Thoracic aorta (tissue), 2 donors: ENCODE results near the gene RPL13A. TPM values are rescaled to one million over a fixed set of nuclear protein-coding genes. Genes with fewer than 3 reads are reported as not detected.

Experiments used
- ATAC-seq: fragments of 150-250 bp; one replicate; pipeline ENCODE4 v1.8.0; 2017; ENCODE audit warnings: low read depth; ENCODE audit not compliant: insufficient number of reproducible peaks, low FRiP score
- DNase-seq: peaks from one replicate; pipeline ENCODE4 v3.0.0-alpha.2; 2020; ENCODE audit warnings: low spot score
- H3K27ac ChIP-seq, 2 donors: fragments of 200-600 bp; sonication (generic); 1 replicate in 1 of 2; 2 replicates in 1 of 2; pipeline ENCODE4 v1.5.1; 2016; ENCODE audit warnings: mild to moderate bottlenecking in 2 of 2, moderate library complexity in 2 of 2
- H3K27me3 ChIP-seq: fragments of 200-600 bp; sonication (generic); replicated peaks from 2 replicates; pipeline ENCODE4 v1.6.0; 2016; ENCODE audit warnings: mild to moderate bottlenecking; ENCODE audit not compliant: insufficient read depth
- H3K36me3 ChIP-seq: fragments of 200-600 bp; sonication (generic); one replicate; pipeline ENCODE4 v1.5.1; 2016
- H3K4me1 ChIP-seq, 2 donors: fragments of 200-600 bp; sonication (generic); 1 replicate in 1 of 2; 2 replicates in 1 of 2; pipeline versions ENCODE4 v1.5.1 to v1.6.0; 2016; ENCODE audit warnings: low read depth in 2 of 2, mild to moderate bottlenecking in 1 of 2; ENCODE audit not compliant: control insufficient read depth in 1 of 2
- H3K4me3 ChIP-seq: fragments of 200-600 bp; sonication (generic); 2 replicates; pipeline ENCODE4 v1.5.1; 2016; ENCODE audit warnings: mild to moderate bottlenecking
- H3K9me3 ChIP-seq: fragments of 200-600 bp; sonication (generic); 2 replicates; pipeline ENCODE4 v1.5.1; 2016
- total RNA-seq, 2 donors: library from RNA; depleted of rRNA; stranded (reverse); fragments of >200 nt; gene quantifications; one replicate each; pipeline versions ENCODE4 v1.1.0 to v1.2.3, GENCODE V29; 2016
- TF ChIP-seq, protein P1 (sequence below): fragments of 200-600 bp; sonication (generic); IDR thresholded peaks from one replicate; pipeline ENCODE4 v1.5.1; 2019; ENCODE audit warnings: antibody characterized with exemption

Gene RPL13A
- total RNA-seq, 2 donors from 2014 or later: 996 to 1,451 TPM

DNA sequence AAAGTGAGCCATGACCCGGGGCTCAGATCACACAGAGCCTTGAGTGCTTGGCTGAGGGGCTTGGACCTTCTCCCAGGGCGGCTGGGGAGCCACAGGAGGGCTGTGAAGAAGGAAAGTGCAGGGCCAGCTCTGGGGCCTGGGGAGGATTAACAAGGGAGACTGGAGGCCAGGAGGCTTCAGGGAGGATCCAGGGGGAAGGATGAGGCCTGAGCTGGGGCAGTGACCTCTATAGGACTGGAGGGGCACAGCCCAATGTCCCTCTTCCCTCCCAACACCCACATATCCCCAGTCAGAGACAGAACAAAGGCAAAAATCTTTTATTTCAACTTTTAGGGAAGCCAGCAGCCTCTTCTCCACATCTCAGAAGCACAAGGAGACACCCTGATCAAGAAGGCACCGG is 41.4 kb upstream of the RPL13A start:
- H3K9me3 ChIP-seq: no peaks in the 10 kb centered on the region
- no peak overlapping the region for H3K27ac ChIP-seq
- H3K4me1 ChIP-seq: peaks cover 8 to 12% of the 10 kb centered on the region in 2 donors
- TF ChIP-seq, protein P1, sequence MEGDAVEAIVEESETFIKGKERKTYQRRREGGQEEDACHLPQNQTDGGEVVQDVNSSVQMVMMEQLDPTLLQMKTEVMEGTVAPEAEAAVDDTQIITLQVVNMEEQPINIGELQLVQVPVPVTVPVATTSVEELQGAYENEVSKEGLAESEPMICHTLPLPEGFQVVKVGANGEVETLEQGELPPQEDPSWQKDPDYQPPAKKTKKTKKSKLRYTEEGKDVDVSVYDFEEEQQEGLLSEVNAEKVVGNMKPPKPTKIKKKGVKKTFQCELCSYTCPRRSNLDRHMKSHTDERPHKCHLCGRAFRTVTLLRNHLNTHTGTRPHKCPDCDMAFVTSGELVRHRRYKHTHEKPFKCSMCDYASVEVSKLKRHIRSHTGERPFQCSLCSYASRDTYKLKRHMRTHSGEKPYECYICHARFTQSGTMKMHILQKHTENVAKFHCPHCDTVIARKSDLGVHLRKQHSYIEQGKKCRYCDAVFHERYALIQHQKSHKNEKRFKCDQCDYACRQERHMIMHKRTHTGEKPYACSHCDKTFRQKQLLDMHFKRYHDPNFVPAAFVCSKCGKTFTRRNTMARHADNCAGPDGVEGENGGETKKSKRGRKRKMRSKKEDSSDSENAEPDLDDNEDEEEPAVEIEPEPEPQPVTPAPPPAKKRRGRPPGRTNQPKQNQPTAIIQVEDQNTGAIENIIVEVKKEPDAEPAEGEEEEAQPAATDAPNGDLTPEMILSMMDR: no peak
- DNase-seq (no peak), ATAC-seq (no peak)
- H3K4me3 ChIP-seq: no peak overlapping the region
- no peaks in the 10 kb centered on the region for H3K36me3 ChIP-seq
- H3K27me3 ChIP-seq: no peaks in the 10 kb centered on the region

- H3K27ac ChIP-seq: no peak overlapping the region
Measured at GRCh38 chr19:49447485-49448431, 39.6 kb upstream of the RPL13A start.

DNA sequence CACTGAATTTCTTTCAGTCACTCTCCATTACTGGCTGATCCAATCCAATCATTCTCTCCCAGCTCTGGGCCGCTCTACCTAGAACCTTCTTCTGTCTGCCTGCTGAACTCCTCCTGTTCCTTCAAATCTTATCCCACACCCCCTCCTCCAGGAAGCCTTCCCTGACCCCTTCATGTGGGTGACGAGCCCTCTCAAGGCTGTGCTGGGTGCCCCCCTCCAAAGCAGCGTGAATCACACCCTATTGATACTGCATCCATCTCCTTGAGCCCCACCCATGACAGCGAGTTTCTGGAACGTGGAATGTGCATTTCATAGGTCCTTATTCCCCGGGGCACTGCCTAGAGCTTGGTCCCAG is 39.0 kb upstream of the RPL13A start:
- no peak overlapping the region for H3K27ac ChIP-seq
- H3K36me3 ChIP-seq: no peaks in the 10 kb centered on the region
- H3K27me3 ChIP-seq: no peaks in the 10 kb centered on the region
- ATAC-seq: no peak
- peaks cover 0 to 3% of the 10 kb centered on the region in 2 donors for H3K4me1 ChIP-seq
- H3K4me3 ChIP-seq: no peak overlapping the region
- TF ChIP-seq, protein P1: no peak
- H3K9me3 ChIP-seq: no peaks in the 10 kb centered on the region
- no peak for DNase-seq

More at GRCh38 chr19:49447485-49448431, 39.6 kb upstream of the RPL13A start:
- Histone ChIP-seq H3K9me3 (no peaks in the 10 kb centered on the region), H3K27me3 (no peaks in the 10 kb centered on the region), H3K4me1 (peaks cover 0 to 3% of the 10 kb centered on the region in 2 donors), H3K4me3 (no peak overlapping the region), H3K36me3 (no peaks in the 10 kb centered on the region)
- TF ChIP-seq, protein P1: no peak
- DNase-seq (no peak), ATAC-seq (no peak)

DNA sequence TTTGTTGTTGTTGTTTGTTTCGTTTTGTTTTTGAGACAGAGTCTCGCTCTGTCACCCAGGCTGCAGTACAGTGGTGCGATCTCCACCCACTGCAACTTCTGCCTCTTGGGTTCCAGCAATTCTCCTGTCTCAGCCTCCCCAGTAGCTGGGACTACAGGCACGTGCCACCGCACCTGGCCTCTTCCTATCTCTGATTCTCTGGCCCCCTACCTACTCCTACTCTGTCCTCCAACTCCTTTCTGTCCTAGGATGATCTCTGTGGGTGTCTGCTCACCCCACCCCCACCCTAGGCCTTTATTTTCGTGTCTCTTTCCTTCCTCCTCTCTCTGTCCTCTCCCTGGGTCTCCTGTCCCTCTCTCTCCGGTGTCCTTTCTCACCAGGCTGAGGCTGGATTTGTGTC is 37.0 kb upstream of the RPL13A start:
- no peak for DNase-seq
- H3K36me3 ChIP-seq: no peaks in the 10 kb centered on the region
- no peak for ATAC-seq
- peak overlapping the region; percentile 73 for H3K4me3 ChIP-seq
- TF ChIP-seq, protein P1: no peak
- no peak overlapping the region for H3K27ac ChIP-seq
- no peaks in the 10 kb centered on the region for H3K27me3 ChIP-seq
- peaks cover 8 to 9% of the 10 kb centered on the region in 2 donors for H3K4me1 ChIP-seq
- H3K9me3 ChIP-seq: no peaks in the 10 kb centered on the region

DNA sequence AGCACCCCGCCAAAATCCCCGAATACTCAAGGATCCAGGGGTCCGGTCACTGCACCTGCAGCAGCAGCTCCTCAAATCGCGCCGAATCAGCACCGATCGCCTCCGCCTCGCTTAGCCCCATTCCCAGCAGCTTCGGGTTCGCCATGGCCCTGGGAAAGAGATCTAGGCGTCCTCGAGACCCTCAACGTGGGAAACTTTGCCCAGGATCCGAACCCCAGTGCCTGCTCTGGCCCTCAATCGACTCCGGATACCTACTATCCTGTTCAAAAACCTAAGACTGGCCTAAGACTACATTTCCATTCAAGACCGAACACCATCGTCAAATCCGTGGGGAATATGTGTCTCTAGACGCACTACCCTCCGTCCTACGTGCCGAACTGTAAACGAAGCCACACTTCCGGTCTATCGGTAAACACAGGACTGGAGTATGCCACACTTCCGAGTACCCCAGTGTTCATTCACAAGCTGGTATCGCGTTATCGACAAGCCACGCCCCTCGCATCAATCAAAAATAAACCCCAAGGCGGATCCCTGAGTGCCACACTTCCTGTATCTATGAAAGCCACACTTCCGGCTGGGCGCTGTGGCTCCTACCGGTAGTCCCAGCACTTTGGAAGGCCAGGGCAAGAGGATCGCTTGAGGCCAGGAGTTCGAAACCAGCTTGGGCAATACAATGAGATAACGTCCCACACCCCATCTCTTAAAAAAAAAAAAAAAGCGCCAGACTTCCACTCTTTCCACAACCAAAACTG is 35.8 kb upstream of the RPL13A start, which contains the start of gene PIH1D1:
TSS of gene PIH1D1 (minus strand) at position 385 of the 752 bp plus-strand sequence. CDS start at position 145, 240 bp downstream.
- Histone ChIP-seq H3K27ac (peak within 1 kb of the TSS; percentile 94 to 97), H3K9me3 (no peaks in the 10 kb centered on the region), H3K27me3 (no peaks in the 10 kb centered on the region), H3K4me3 (peak within 1 kb of the TSS; percentile 73), H3K4me1 (peaks cover 8 to 9% of the 10 kb centered on the region in 2 donors), H3K36me3 (no peaks in the 10 kb centered on the region)
- TF ChIP-seq, protein P1: no peak
- ATAC-seq (peak; percentile 84), DNase-seq (peak; percentile 99)
